GM21717 (cell line): ENCODE measurements around the gene ATP8B3.

Experiments used
- ATAC-seq: cut with Tn5 transposase; IDR thresholded peaks from one replicate; pipeline ENCODE4 v1.9.1; 2021; ENCODE audit warnings: mild to moderate bottlenecking, moderate library complexity; ENCODE audit not compliant: unreplicated experiment

Gene ATP8B3

GRCh38 chr19:1811942-1812425 lies at the start of gene ATP8B3:
ATP8B3 (minus strand) TSS chr19:1812276; CDS start chr19:1811736, 540 bp downstream.
- ATAC-seq = no peak

GRCh38 chr19:1861599-1862031 lies 49.5 kb upstream of the ATP8B3 start:
- ATAC-seq = no peak

GRCh38 chr19:1860821-1861598 lies 48.9 kb upstream of the ATP8B3 start:
- no peak for ATAC-seq

GRCh38 chr19:1860042-1860775 lies 48.1 kb upstream of the ATP8B3 start:
- ATAC-seq = no peak

GRCh38 chr19:1859331-1859781 lies 47.3 kb upstream of the ATP8B3 start:
- no peak for ATAC-seq

- ATAC-seq = no peak
These were observed 46.5 kb upstream of the ATP8B3 start for GRCh38 chr19:1858412-1859081.

- ATAC-seq = no peak
These were observed 45.7 kb upstream of the ATP8B3 start for GRCh38 chr19:1857648-1858326.

GRCh38 chr19:1856698-1857603 lies 44.9 kb upstream of the ATP8B3 start:
- no peak for ATAC-seq

- no peak for ATAC-seq
These were observed 44.2 kb upstream of the ATP8B3 start for GRCh38 chr19:1856345-1856697.

- ATAC-seq = no peak
These were observed 43.8 kb upstream of the ATP8B3 start for GRCh38 chr19:1855828-1856255.

GRCh38 chr19:1855040-1855827 lies 43.2 kb upstream of the ATP8B3 start:
- ATAC-seq = no peak

- ATAC-seq = no peak
These were observed 42.5 kb upstream of the ATP8B3 start for GRCh38 chr19:1854542-1855039.

- ATAC-seq = no peak
These were observed 42.0 kb upstream of the ATP8B3 start for GRCh38 chr19:1854039-1854541.

- no peak for ATAC-seq
These were observed 41.4 kb upstream of the ATP8B3 start for GRCh38 chr19:1853295-1854038.

- ATAC-seq = no peak
These were observed 40.6 kb upstream of the ATP8B3 start for GRCh38 chr19:1852581-1853128.

- ATAC-seq = no peak
These were observed 39.8 kb upstream of the ATP8B3 start for GRCh38 chr19:1851654-1852580.
